ENCODE data around the gene CEP295NL. TPM values are rescaled to one million over a fixed set of nuclear protein-coding genes. Genes with fewer than 3 reads are reported as not detected.

The CEP295NL gene
- total RNA-seq, 4 donors from 2014 or later: 1.8 to 3.0 (median 2.5) TPM

GRCh38 chr17:78919861-78920450, 17.0 kb upstream of the CEP295NL start:
- DNase-seq: no peak
- WGBS, 2 donors (ENCODE audit: low coverage in 1 of 2): 79 to 80% methylated on average over 3 to 20 of the region's 20 CpGs
- Histone ChIP-seq H3K4me3 (no peak overlapping the region), H3K36me3 (no peaks in the 10 kb centered on the region), H3K9me3 (no peaks in the 10 kb centered on the region), H3K27me3 (no peaks in the 10 kb centered on the region), H3K27ac (peak overlapping the region in 3 of 4 donors; percentile 13 to 99 (median 92)), H3K4me1 (peaks cover 29 to 88% (median 76%) of the 10 kb centered on the region in 4 donors)
- in situ Hi-C loops (cut with MboI; ENCODE audit: low pct_ligation_motif_present in 1 of 4, low pct_unique_long_range_greater_than_20kb in 1 of 4, low sequenced_read_pairs in 3 of 4) (no loop called here), intact Hi-C loops (cut with DNase I; ENCODE audit: low total_unique reads) (loop anchor here (5.0 kb wide), 1 partner anchor 33 kb away; no protein-coding TSS in a partner anchor)
- TF ChIP-seq POLR2AphosphoS5 (IDR thresholded peaks at IDR 0.05) (no peak), POLR2A (IDR thresholded peaks at IDR 0.05) (no peak), EP300 (IDR thresholded peaks at IDR 0.05; ENCODE audit: low read depth) (no peak)
- TF ChIP-seq, protein P1, sequence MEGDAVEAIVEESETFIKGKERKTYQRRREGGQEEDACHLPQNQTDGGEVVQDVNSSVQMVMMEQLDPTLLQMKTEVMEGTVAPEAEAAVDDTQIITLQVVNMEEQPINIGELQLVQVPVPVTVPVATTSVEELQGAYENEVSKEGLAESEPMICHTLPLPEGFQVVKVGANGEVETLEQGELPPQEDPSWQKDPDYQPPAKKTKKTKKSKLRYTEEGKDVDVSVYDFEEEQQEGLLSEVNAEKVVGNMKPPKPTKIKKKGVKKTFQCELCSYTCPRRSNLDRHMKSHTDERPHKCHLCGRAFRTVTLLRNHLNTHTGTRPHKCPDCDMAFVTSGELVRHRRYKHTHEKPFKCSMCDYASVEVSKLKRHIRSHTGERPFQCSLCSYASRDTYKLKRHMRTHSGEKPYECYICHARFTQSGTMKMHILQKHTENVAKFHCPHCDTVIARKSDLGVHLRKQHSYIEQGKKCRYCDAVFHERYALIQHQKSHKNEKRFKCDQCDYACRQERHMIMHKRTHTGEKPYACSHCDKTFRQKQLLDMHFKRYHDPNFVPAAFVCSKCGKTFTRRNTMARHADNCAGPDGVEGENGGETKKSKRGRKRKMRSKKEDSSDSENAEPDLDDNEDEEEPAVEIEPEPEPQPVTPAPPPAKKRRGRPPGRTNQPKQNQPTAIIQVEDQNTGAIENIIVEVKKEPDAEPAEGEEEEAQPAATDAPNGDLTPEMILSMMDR (IDR thresholded peaks at IDR 0.05): no peak

GRCh38 chr17:78918979-78919378, 16.0 kb upstream of the CEP295NL start:
- H3K27me3 ChIP-seq: no peaks in the 10 kb centered on the region
- TF ChIP-seq, protein P1 (IDR thresholded peaks at IDR 0.05): no peak
- no peak overlapping the region for H3K4me3 ChIP-seq
- peaks cover 29 to 81% (median 68%) of the 10 kb centered on the region in 4 donors for H3K4me1 ChIP-seq
- no peaks in the 10 kb centered on the region for H3K36me3 ChIP-seq
- 74% methylated on average over 14 of the region's 14 CpGs; no CpG with 5 or more reads in 1 of the 2 donors for WGBS, 2 donors (ENCODE audit: low coverage in 1 of 2)
- H3K27ac ChIP-seq: peak overlapping the region; percentile 13 to 64 (median 44)
- no peaks in the 10 kb centered on the region for H3K9me3 ChIP-seq
- intact Hi-C loops (cut with DNase I; ENCODE audit: low total_unique reads): no loop called here
- no peak for DNase-seq
- in situ Hi-C loops (cut with MboI; ENCODE audit: low pct_ligation_motif_present in 1 of 4, low pct_unique_long_range_greater_than_20kb in 1 of 4, low sequenced_read_pairs in 3 of 4): no loop called here

- peaks cover 25 to 68% (median 56%) of the 10 kb centered on the region in 4 donors for H3K4me1 ChIP-seq
- peak overlapping the region; percentile 50 to 69 (median 57) for H3K27ac ChIP-seq
- TF ChIP-seq, protein P1 (IDR thresholded peaks at IDR 0.05): no peak
- TF ChIP-seq POLR2AphosphoS5 (IDR thresholded peaks at IDR 0.05): no peak
- TF ChIP-seq EP300 (IDR thresholded peaks at IDR 0.05; ENCODE audit: low read depth): no peak
- TF ChIP-seq POLR2A (IDR thresholded peaks at IDR 0.05): no peak
- in situ Hi-C loops (cut with MboI; ENCODE audit: low pct_ligation_motif_present in 1 of 4, low pct_unique_long_range_greater_than_20kb in 1 of 4, low sequenced_read_pairs in 3 of 4) (no loop called here), intact Hi-C loops (cut with DNase I; ENCODE audit: low total_unique reads) (no loop called here)
- no peaks in the 10 kb centered on the region for H3K9me3 ChIP-seq
- no peaks in the 10 kb centered on the region for H3K36me3 ChIP-seq
- 62 to 71% methylated on average over 4 to 21 of the region's 21 CpGs for WGBS, 2 donors (ENCODE audit: low coverage in 1 of 2)
- DNase-seq: no peak
- H3K4me3 ChIP-seq: no peak overlapping the region
- no peaks in the 10 kb centered on the region for H3K27me3 ChIP-seq
Observed at GRCh38 chr17:78917451-78918275, 14.7 kb upstream of the CEP295NL start.

DNA sequence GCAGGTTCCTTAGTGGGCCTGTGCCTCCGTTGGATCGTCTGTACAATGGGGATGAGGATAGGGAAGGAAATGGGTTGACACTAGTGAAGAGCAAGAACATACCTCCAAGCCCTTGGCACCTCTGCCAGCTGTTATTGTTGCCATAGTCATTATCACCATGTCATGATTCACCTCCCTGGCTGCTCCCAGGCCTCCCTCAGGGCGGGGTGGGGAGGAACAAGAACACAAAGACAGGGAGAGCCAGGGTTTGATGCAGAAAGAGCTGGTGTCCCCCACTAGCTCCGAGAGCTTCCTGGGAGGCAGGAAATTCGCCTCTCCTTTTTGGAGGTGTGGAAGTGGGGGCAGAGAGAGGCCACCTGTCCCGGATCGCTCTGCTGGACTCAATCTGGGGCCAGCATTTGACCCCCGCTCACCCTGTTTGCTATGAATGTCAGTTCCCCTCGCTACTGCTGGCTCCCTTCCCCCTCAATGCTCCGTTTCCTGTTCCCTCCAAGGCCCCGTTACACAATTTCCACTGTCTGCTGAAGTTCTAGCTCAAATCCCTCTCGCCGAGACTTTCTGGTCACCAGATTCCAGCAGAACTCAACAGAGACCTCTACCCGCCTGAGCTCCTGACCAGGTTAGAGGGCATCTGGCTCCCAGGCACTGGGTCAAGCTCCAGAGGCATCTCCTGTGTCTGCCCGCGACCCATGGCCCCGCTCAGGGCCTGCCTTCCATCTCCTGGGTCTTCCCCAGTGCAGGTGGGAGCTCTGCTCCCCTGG, 13.1 kb upstream of the CEP295NL start:
- peak overlapping the region; percentile 57 to 79 (median 74) for H3K27ac ChIP-seq
- intact Hi-C loops (cut with DNase I; ENCODE audit: low total_unique reads) (no loop called here), in situ Hi-C loops (cut with MboI; ENCODE audit: low pct_ligation_motif_present in 1 of 4, low pct_unique_long_range_greater_than_20kb in 1 of 4, low sequenced_read_pairs in 3 of 4) (no loop called here)
- peak; percentile 55 for DNase-seq
- peaks cover 19 to 56% (median 41%) of the 10 kb centered on the region in 4 donors for H3K4me1 ChIP-seq
- TF ChIP-seq POLR2A (IDR thresholded peaks at IDR 0.05) (no peak), POLR2AphosphoS5 (IDR thresholded peaks at IDR 0.05) (peak in 1 of 3 donors; percentile 30)
- no peaks in the 10 kb centered on the region for H3K9me3 ChIP-seq
- H3K4me3 ChIP-seq: no peak overlapping the region
- H3K36me3 ChIP-seq: no peaks in the 10 kb centered on the region
- 63% methylated on average over 17 of the region's 17 CpGs; no CpG with 5 or more reads in 1 of the 2 donors for WGBS, 2 donors (ENCODE audit: low coverage in 1 of 2)
- no peaks in the 10 kb centered on the region for H3K27me3 ChIP-seq
